IMR-90 (cell line): Measurements from ENCODE around the gene AP2A1. TPM values are rescaled to one million over a fixed set of nuclear protein-coding genes. Genes with fewer than 3 reads are reported as not detected.

Experiments
- ATAC-seq: fragments of 200-7000 bp; cut with Tn5 transposase; 2 replicates; pipeline ENCODE4 v1.9.1; 2020; ENCODE audit warnings: low read depth, mild to moderate bottlenecking, moderate library complexity
- BruUV-seq: library from RNA; stranded (reverse); fragments of 400-500 nt; replicated peaks from 2 replicates; lab custom pipeline; 2021; lab: Mats Ljungman, UMichigan
- CTCF ChIA-PET: fragments of 300-600 bp; formaldehyde crosslinking; extraction: SDS; loops from one replicate; lab custom pipeline; 2021; ENCODE audit warnings: antibody characterized with exemption; lab: Yijun Ruan, JAX
- POLR2A ChIA-PET: fragments of 300-600 bp; sonication (Branson Sonifier 250); formaldehyde crosslinking; loops from one replicate; lab custom pipeline; 2022; ENCODE audit warnings: antibody characterized with exemption; ENCODE audit not compliant: unreplicated experiment; lab: Charles Lee
- DNase-seq: peaks from one replicate; pipeline ENCODE4 v3.0.0; 2013
- H2AFZ ChIP-seq: replicated peaks from 2 replicates; pipeline ENCODE3; 2013; ENCODE audit warnings: low read length, mild to moderate bottlenecking; ENCODE audit not compliant: poor library complexity
- H2AK5ac ChIP-seq: 2 replicates; pipeline ENCODE4 v1.6.1; 2013; ENCODE audit warnings: low read depth, low read length, inconsistent platforms
- H2AK9ac ChIP-seq: replicated peaks from 2 replicates; pipeline ENCODE3; 2013; ENCODE audit warnings: mild to moderate bottlenecking, low read depth, low read length, moderate library complexity; ENCODE audit not compliant: poor library complexity
- H2BK120ac ChIP-seq: 2 replicates; pipeline ENCODE4 v1.6.1; 2013; ENCODE audit warnings: low read depth, low read length, inconsistent platforms
- H2BK15ac ChIP-seq: 3 replicates; pipeline ENCODE4 v1.6.1; 2013; ENCODE audit warnings: low read depth, low read length, inconsistent platforms
- H2BK20ac ChIP-seq: 2 replicates; pipeline ENCODE4 v1.6.1; 2013; ENCODE audit warnings: low read depth, mild to moderate bottlenecking, inconsistent platforms, low read length, moderate library complexity
- H2BK5ac ChIP-seq: 2 replicates; pipeline ENCODE4 v1.6.1; 2013; ENCODE audit warnings: mild to moderate bottlenecking, low read depth, low read length, inconsistent platforms; ENCODE audit not compliant: poor library complexity, severe bottlenecking
- H3K14ac ChIP-seq: replicated peaks from 2 replicates; pipeline ENCODE4 v1.6.1; 2013; ENCODE audit warnings: low read depth, low read length, inconsistent platforms
- H3K18ac ChIP-seq: 2 replicates; pipeline ENCODE4 v1.6.1; 2013; ENCODE audit warnings: low read depth, low read length, control low read depth
- H3K23ac ChIP-seq: 2 replicates; pipeline ENCODE4 v1.6.1; 2013; ENCODE audit warnings: low read depth, low read length, inconsistent platforms
- H3K27ac ChIP-seq: 2 replicates; pipeline ENCODE4 v1.5.1; 2013; ENCODE audit warnings: mild to moderate bottlenecking, control low read depth, low read length; ENCODE audit not compliant: insufficient read depth
- H3K27me3 ChIP-seq: 2 replicates; pipeline ENCODE4 v1.6.1; 2013; ENCODE audit warnings: low read length; ENCODE audit not compliant: control insufficient read depth, insufficient read depth
- H3K36me3 ChIP-seq: 2 replicates; pipeline ENCODE4 v1.6.1; 2013; ENCODE audit warnings: low read length, mixed read lengths; ENCODE audit not compliant: control insufficient read depth, insufficient read depth
- H3K4ac ChIP-seq: 2 replicates; pipeline ENCODE4 v1.6.1; 2013; ENCODE audit warnings: low read depth, low read length, inconsistent platforms
- H3K4me1 ChIP-seq: 2 replicates; pipeline ENCODE4 v1.6.1; 2013; ENCODE audit warnings: low read length, mixed read lengths; ENCODE audit not compliant: control insufficient read depth, insufficient read depth
- H3K4me2 ChIP-seq: 2 replicates; pipeline ENCODE4 v1.6.1; 2013; ENCODE audit warnings: low read depth, mild to moderate bottlenecking, control low read depth, low read length, moderate library complexity
- H3K4me3 ChIP-seq: 2 replicates; pipeline ENCODE4 v1.5.1; 2013; ENCODE audit warnings: low read depth, mild to moderate bottlenecking, control low read depth, low read length, moderate library complexity; ENCODE audit not compliant: insufficient read depth
- H3K56ac ChIP-seq: 2 replicates; pipeline ENCODE4 v1.6.1; 2013; ENCODE audit warnings: low read length, inconsistent platforms; ENCODE audit not compliant: insufficient read depth; ENCODE audit errors: extremely low read depth
- H3K79me1 ChIP-seq, 2 experiments: 2 replicates each; pipeline ENCODE4 v1.6.1; 2013; ENCODE audit warnings: low read length in 2 of 2, inconsistent platforms in 1 of 2, low read depth in 1 of 2
- H3K9ac ChIP-seq: 2 replicates; pipeline ENCODE4 v1.6.1; 2013; ENCODE audit warnings: low read depth, low read length, control low read depth
- H3K9me1 ChIP-seq: 2 replicates; pipeline ENCODE4 v1.6.1; 2013; ENCODE audit warnings: low read length, inconsistent platforms; ENCODE audit not compliant: insufficient read depth
- H3K9me3 ChIP-seq: 2 replicates; pipeline ENCODE4 v1.6.1; 2013; ENCODE audit warnings: low read length; ENCODE audit not compliant: control insufficient read depth, insufficient read depth
- H4K20me1 ChIP-seq: 2 replicates; pipeline ENCODE4 v1.6.1; 2013; ENCODE audit warnings: low read length, inconsistent platforms; ENCODE audit not compliant: insufficient read depth
- H4K5ac ChIP-seq: 2 replicates; pipeline ENCODE4 v1.6.1; 2013; ENCODE audit warnings: mild to moderate bottlenecking, low read depth, low read length, control low read depth
- H4K8ac ChIP-seq, 2 experiments: 2 replicates each; pipeline ENCODE4 v1.6.1; 2013; ENCODE audit warnings: low read depth in 2 of 2, low read length in 2 of 2, control low read depth in 1 of 2, inconsistent platforms in 1 of 2
- H4K91ac ChIP-seq: 2 replicates; pipeline ENCODE4 v1.6.1; 2013; ENCODE audit warnings: low read depth, low read length, inconsistent platforms; ENCODE audit not compliant: insufficient read depth
- ELK1 ChIP-seq: fragments of 150-350 bp; IDR thresholded peaks from 2 replicates; pipeline ENCODE4 v1.6.1; 2016; ENCODE audit warnings: low read depth, mild to moderate bottlenecking, low read length, moderate library complexity, borderline replicate concordance
- WGBS, 2 experiments: methylation state at CpG; one replicate each; pipeline versions ENCODE4 v1.1.5 to v1.1.7; 2013; ENCODE audit warnings: missing lambda C conversion rate in 2 of 2; ENCODE audit not compliant: insufficient read length in 1 of 2; ENCODE audit errors: extremely low coverage in 2 of 2; 5-methylcytosine and 5-hydroxymethylcytosine counted together
- dilution Hi-C: fragments of 300-500 bp; cut with HindIII; formaldehyde crosslinking; loops from one replicate; pipeline ENCODE4 v1.14.3; 2018; ENCODE audit warnings: low sequenced_read_pairs; ENCODE audit not compliant: unreplicated experiment
- in situ Hi-C: fragments of 300-500 bp; cut with MboI; formaldehyde crosslinking; loops from 3 replicates; pipeline ENCODE4 v1.14.3; 2019; ENCODE audit warnings: low sequenced_read_pairs, inconsistent platforms, mixed read lengths
- intact Hi-C: fragments of 100-400 bp; cut with micrococcal nuclease; formaldehyde crosslinking; loops from 2 replicates; pipeline ENCODE4 v1.10.0; 2022
- polyA plus RNA-seq, 3 experiments: library from polyadenylated mRNA; depleted of rRNA; stranded (reverse); fragments of >200 nt; gene quantifications; 2 replicates each; pipeline ENCODE4 v1.2.3, GENCODE V29; 2012; ENCODE audit warnings: low replicate concordance in 1 of 3
- total RNA-seq: library from RNA; depleted of rRNA; stranded (reverse); fragments of >200 nt; gene quantifications from 2 replicates; pipeline ENCODE4 v1.2.3, GENCODE V29; 2012

The AP2A1 gene
- total and polyA plus RNA-seq, 2 of the 4 experiments (the other 2 are of a cell fraction) = 40.7 to 122 TPM

GRCh38 chr19:49853852-49854377 is 87.1 kb downstream of the AP2A1 start:
- no peak overlapping the region for H3K56ac ChIP-seq
- no peak overlapping the region for H4K91ac ChIP-seq
- H3K9ac ChIP-seq = no peak overlapping the region
- CTCF ChIA-PET = no interaction called here
- intact Hi-C loops = no loop called here
- no peak overlapping the region for H2AK5ac ChIP-seq
- BruUV-seq = no TSS peak
- no peak overlapping the region; the same call in 1 of the 2 replicates for H3K4me2 ChIP-seq
- H3K23ac ChIP-seq = no peak overlapping the region; the same call in 1 of the 2 replicates
- peaks cover 74% of the 10 kb centered on the region for H4K20me1 ChIP-seq
- H3K79me1 ChIP-seq = peaks cover 18 to 78% of the 10 kb centered on the region in 2 experiments
- H3K18ac ChIP-seq = no peak overlapping the region
- DNase-seq (no peak), ATAC-seq (no peak)
- no peak overlapping the region for H3K4ac ChIP-seq
- WGBS, 2 experiments = 90% methylated on average over 2 of the region's 10 CpGs; no CpG with 5 or more reads in 1 of the 2 experiments
- no peak overlapping the region for H4K8ac ChIP-seq
- H2AFZ ChIP-seq = no peak overlapping the region
- H3K4me3 ChIP-seq = no peak overlapping the region
- H2BK20ac ChIP-seq = no peak overlapping the region
- H2BK5ac ChIP-seq = no peak overlapping the region
- no peaks in the 10 kb centered on the region for H3K27me3 ChIP-seq
- no peak overlapping the region for H2BK120ac ChIP-seq
- in situ Hi-C loops = loop anchor here (10.0 kb wide), 1 partner anchor 169 kb away; the partner anchor contains the start of gene ADM5
- H4K5ac ChIP-seq = no peak overlapping the region
- H3K4me1 ChIP-seq = peaks cover 16% of the 10 kb centered on the region
- no peaks in the 10 kb centered on the region for H3K9me3 ChIP-seq
- H2BK15ac ChIP-seq = no peak overlapping the region
- no peak for TF ChIP-seq ELK1
- peaks cover 48% of the 10 kb centered on the region for H3K36me3 ChIP-seq
- no peak overlapping the region for H3K27ac ChIP-seq
- POLR2A ChIA-PET = interaction anchor here (0.5 kb wide), 1 partner anchor 35 kb away, joined by 5 read pairs; no protein-coding TSS in a partner anchor
- H3K9me1 ChIP-seq = peaks cover 8% of the 10 kb centered on the region; the same call in 1 of the 2 replicates
- dilution Hi-C loops = no loop called here
- H2AK9ac ChIP-seq = no peak overlapping the region
- H3K14ac ChIP-seq = no peak overlapping the region
